ENCODE results near the gene ZBTB20. TPM values are rescaled to one million over a fixed set of nuclear protein-coding genes. Genes with fewer than 3 reads are reported as not detected.

Gene ZBTB20
- total RNA-seq, 1 experiment from 2014 or later = 26.5 TPM

- no peaks in the 10 kb centered on the region for H3K9me2 ChIP-seq (ENCODE audit: insufficient read depth)
- H3K4me2 ChIP-seq = no peak overlapping the region
- TF ChIP-seq EZH2 (IDR thresholded peaks at IDR 0.05; ENCODE audit: low read depth) (no peak), CTCF (conservative IDR thresholded peaks at IDR 0.05) (no peak)
- CTCF ChIA-PET = no interaction called here
- H3K79me2 ChIP-seq (ENCODE audit: low read depth) = no peaks in the 10 kb centered on the region
- intact Hi-C loops (cut with micrococcal nuclease; ENCODE audit: unreplicated experiment) = no loop called here
- no peaks in the 10 kb centered on the region for H3K9me3 ChIP-seq (ENCODE audit: insufficient read depth, low read depth)
- no peaks in the 10 kb centered on the region for H4K20me1 ChIP-seq (ENCODE audit: insufficient read depth)
- H3K4me1 ChIP-seq (replicated peaks; ENCODE audit: insufficient read depth) = no peaks in the 10 kb centered on the region
- H3K27ac ChIP-seq = no peak overlapping the region
- POLR2A ChIA-PET (ENCODE audit: unreplicated experiment) = no interaction called here
- no peak overlapping the region for H3K4me3 ChIP-seq
- H3F3A ChIP-seq (ENCODE audit: insufficient read depth, low read depth) = no peaks in the 10 kb centered on the region
- BruUV-seq (replicated peaks) = no TSS peak
- H3K27me3 ChIP-seq (ENCODE audit: insufficient read depth, low read depth) = no peaks in the 10 kb centered on the region
- DNase-seq = no peak
- no peaks in the 10 kb centered on the region for H3K36me3 ChIP-seq (ENCODE audit: low read depth)
- no peak overlapping the region for H2AFZ ChIP-seq
Measured at GRCh38 chr3:114863848-114864247, 283.2 kb downstream of the ZBTB20 start.

DNA sequence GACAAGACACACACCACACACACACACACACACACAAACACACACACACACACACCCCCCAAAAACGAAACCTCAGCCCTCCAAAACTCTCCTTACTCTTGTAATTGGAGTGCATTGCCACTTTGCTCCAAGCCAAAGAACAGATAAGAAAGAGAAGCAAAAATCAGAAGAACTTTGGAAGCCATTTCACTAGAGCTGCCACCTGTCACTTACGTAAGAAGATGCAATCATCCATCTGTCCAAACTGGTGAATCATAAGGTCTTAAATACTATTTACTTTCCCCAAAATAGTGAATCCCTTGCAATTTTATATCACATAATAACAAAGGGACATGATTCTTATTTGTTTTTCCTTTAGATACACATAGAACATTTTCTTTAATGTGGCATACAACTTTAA is 285.4 kb downstream of the ZBTB20 start:
- Histone ChIP-seq H3K9me3 (ENCODE audit: insufficient read depth, low read depth) (no peaks in the 10 kb centered on the region), H3K79me2 (ENCODE audit: low read depth) (no peaks in the 10 kb centered on the region), H2AFZ (no peak overlapping the region), H3K27me3 (ENCODE audit: insufficient read depth, low read depth) (no peaks in the 10 kb centered on the region), H3K27ac (no peak overlapping the region), H4K20me1 (ENCODE audit: insufficient read depth) (no peaks in the 10 kb centered on the region), H3K4me2 (no peak overlapping the region), H3K36me3 (ENCODE audit: low read depth) (no peaks in the 10 kb centered on the region), H3K4me3 (no peak overlapping the region), H3K4me1 (replicated peaks; ENCODE audit: insufficient read depth) (no peaks in the 10 kb centered on the region), H3F3A (ENCODE audit: insufficient read depth, low read depth) (no peaks in the 10 kb centered on the region), H3K9me2 (ENCODE audit: insufficient read depth) (no peaks in the 10 kb centered on the region)
- TF ChIP-seq EZH2 (IDR thresholded peaks at IDR 0.05; ENCODE audit: low read depth) (no peak), CTCF (conservative IDR thresholded peaks at IDR 0.05) (no peak)
- ChIA-PET CTCF (no interaction called here), POLR2A (ENCODE audit: unreplicated experiment) (no interaction called here)
- no peak for DNase-seq
- no TSS peak for BruUV-seq (replicated peaks)
- intact Hi-C loops (cut with micrococcal nuclease; ENCODE audit: unreplicated experiment) = no loop called here

GRCh38 chr3:114860531-114860930 is 286.6 kb downstream of the ZBTB20 start:
- Histone ChIP-seq H3K9me3 (ENCODE audit: insufficient read depth, low read depth) (no peaks in the 10 kb centered on the region), H2AFZ (no peak overlapping the region), H3K27ac (no peak overlapping the region), H3K4me2 (no peak overlapping the region), H3K36me3 (ENCODE audit: low read depth) (no peaks in the 10 kb centered on the region), H3K9me2 (ENCODE audit: insufficient read depth) (no peaks in the 10 kb centered on the region), H3K4me1 (replicated peaks; ENCODE audit: insufficient read depth) (no peaks in the 10 kb centered on the region), H3K27me3 (ENCODE audit: insufficient read depth, low read depth) (no peaks in the 10 kb centered on the region), H3F3A (ENCODE audit: insufficient read depth, low read depth) (no peaks in the 10 kb centered on the region), H3K79me2 (ENCODE audit: low read depth) (no peaks in the 10 kb centered on the region), H3K4me3 (no peak overlapping the region), H4K20me1 (ENCODE audit: insufficient read depth) (no peaks in the 10 kb centered on the region)
- POLR2A ChIA-PET (ENCODE audit: unreplicated experiment) = interaction anchor here (0.5 kb wide), 1 partner anchor 170 kb away, joined by 4 read pairs; no protein-coding TSS in a partner anchor
- intact Hi-C loops (cut with micrococcal nuclease; ENCODE audit: unreplicated experiment) = no loop called here
- DNase-seq = no peak
- TF ChIP-seq EZH2 (IDR thresholded peaks at IDR 0.05; ENCODE audit: low read depth) (no peak), CTCF (conservative IDR thresholded peaks at IDR 0.05) (no peak)
- CTCF ChIA-PET = no interaction called here
- no TSS peak for BruUV-seq (replicated peaks)

All from PC-9 (cell line).